HG03571 (cell line): Measurements from ENCODE around the gene TRPC4AP.

ENCODE experiments used
- ATAC-seq: cut with Tn5 transposase; IDR thresholded peaks from one replicate; pipeline ENCODE4 v1.9.1; 2021; ENCODE audit not compliant: unreplicated experiment

TRPC4AP gene

GRCh38 chr20:35018590-35019371 lies 73.8 kb downstream of the TRPC4AP start:
- no peak for ATAC-seq

DNA sequence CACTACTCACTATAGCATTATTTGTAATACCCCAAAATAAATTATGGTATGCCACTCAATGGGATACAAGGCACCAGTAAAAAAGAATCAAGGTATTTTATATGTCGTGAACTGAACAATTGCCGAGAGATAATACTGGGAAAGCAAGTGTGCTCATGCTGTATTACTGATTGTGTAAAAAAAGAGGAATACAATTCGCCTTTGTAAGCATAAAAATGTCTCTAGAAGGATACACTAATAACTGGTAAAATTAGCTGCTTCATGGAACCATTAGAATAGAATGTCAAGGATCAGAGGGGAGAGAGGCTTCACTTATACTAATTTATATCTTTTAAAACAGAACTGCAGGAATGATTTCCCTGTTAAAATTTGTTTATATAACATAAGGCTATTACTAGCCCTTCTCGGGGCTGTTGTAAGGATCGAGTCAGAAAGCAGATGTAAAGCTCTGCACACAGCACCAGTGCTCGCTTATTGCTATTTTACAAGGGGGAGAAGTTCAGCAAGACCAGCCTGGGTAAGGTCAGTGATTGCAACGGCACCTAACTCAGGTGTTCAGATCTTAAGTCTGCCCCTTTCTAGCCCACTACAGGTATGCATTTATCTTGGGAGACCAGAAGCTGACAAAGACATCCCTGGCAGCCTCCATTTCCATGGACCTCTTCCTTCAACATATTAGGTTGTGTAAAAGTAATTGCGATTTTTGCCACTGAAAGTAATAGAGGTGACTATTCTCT lies 75.3 kb downstream of the TRPC4AP start:
- ATAC-seq: no peak

GRCh38 chr20:35015863-35016193 lies 76.8 kb downstream of the TRPC4AP start:
- ATAC-seq: no peak

- ATAC-seq: no peak
Observed at GRCh38 chr20:35014537-35014936, 78.1 kb downstream of the TRPC4AP start.

DNA sequence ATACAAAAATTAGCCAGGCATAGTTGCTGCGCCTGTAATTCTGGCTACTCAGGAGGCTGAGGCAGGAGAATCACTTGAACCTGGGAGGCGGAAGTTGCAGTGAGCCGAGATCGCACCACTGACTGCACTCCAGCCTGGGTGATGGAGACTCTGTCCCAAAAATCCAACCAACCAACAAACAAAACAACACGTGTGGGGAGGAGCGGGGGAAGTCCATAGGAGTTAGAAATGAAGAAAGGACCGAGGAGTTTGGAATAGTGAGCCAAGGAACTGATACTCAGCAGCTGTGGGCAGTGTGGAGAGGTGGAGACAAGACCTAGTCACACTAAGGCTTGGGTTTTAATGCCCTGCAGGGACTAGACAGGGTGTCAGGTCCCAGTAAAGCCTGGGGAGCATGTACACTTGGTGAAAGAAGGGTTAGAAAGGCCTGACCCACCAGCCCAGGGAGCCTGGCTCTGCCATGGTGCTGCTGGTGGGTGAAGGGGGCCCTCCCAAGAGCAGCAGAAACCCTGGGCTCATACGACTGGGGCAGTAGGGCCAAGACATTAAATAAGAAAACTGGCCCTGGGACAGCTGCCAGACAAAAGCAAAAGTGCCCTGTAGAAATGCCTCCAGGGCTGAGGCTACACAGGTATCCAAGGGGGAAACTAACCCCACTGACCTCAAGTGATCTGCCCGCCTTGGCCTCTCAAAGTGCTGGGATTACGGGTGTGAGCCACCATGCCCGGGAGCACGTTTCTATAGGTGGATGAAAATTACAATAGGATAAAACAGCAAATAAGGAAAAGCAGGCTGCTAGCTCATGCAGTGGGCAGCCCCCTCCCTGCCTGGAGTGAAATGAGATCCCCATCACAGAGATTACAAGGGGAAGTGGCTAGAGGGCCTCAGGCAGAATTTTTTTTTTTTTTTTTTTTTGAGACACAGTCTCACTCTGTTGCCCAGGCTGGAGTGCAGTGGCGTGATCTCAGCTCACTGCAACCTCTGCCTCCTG lies 78.9 kb downstream of the TRPC4AP start:
- ATAC-seq: no peak

GRCh38 chr20:35012227-35013069 lies 80.2 kb downstream of the TRPC4AP start:
- no peak for ATAC-seq

- ATAC-seq: no peak
Observed at GRCh38 chr20:35011589-35012226, 80.9 kb downstream of the TRPC4AP start.

DNA sequence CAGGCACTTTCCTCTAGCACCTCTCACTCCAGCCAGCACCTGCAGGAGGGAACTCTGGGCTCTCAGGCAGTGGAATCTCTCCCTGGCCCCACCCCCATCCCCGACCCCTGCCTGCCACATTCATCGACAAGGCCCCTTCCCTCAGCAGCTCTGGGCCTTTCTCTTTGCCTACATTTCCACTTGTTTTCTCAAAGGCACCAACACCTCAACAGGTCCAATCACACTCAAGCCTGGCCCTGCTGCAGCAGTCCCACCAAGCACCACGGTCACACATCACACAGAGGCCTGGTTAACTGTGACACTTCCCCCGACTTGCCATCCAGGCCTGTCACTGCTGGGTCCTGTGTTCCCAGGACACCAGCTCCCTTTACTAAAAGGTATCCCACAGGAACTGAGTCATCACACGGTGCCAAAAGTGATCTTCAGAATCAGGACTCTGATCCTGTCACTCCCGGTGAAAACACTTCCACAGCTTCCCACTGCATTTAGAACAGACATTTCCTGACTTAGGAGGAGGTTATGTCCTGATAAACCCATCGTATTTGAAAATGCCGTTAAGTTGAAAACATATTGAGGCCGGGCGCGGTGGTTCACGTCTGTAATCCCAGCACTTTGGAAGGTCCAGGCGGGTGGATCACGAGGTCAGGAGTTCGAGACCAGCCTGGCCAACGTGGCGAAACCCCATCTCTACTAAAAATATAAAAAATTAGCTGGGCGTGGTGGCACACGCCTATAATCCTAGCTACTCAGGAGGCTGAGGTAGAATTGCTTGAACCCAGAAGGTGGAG lies 82.0 kb downstream of the TRPC4AP start:
- no peak for ATAC-seq

DNA sequence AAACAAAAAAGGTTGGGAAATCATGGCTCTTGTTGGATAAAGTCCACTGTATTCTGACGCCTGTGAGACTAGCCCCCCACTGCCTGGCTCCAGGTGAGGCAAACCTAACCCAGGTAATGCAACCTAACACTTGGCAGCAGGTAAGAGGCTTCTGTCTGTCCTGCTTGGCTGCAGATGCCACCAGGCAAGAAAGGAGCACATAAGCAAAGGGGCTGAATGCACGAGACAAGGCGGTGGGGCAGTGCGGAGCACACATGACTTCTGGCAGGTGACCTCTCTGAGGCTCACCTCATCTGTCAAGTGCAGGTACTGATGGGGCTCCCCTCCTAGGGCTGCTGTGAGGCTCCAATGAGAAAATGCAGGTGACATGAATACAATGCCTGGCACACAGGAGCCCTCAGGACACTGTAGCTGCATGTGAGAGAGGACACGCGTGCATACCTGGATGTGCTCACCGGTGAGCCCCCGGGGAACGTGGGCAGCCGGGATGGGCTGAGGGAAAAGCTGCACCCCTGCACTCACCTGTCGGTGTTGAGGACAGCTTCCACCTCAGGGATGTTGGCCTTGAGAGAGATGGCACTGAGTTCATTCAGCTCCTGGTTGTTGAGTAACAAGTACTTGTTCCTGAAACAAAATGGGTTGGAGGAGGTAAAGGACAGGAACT lies 82.8 kb downstream of the TRPC4AP start:
- ATAC-seq: no peak

GRCh38 chr20:35008411-35009342 lies 83.9 kb downstream of the TRPC4AP start:
- ATAC-seq: no peak

DNA sequence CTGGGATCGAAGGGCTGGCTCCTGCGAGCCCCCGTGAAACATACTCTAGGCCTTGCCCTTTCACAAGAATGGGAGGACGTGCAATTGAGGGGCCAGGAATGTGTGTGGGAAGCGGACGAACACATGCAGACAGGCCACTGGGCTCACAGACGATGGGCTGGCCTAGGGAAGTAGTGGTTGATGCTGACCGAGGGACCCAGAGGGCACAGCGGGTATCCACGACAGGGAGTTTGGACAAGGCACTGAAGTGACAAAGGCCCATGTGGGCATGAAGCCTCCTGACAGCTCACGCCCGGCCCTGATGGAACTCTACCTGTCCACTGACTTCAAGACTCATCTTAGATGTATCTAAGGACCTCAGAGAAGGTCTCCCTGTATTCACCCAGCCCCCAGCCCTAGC lies 84.7 kb downstream of the TRPC4AP start:
- no peak for ATAC-seq

- ATAC-seq: no peak
Observed at GRCh38 chr20:35007413-35007812, 85.2 kb downstream of the TRPC4AP start.

GRCh38 chr20:35006531-35006971 lies 86.1 kb downstream of the TRPC4AP start:
- no peak for ATAC-seq

DNA sequence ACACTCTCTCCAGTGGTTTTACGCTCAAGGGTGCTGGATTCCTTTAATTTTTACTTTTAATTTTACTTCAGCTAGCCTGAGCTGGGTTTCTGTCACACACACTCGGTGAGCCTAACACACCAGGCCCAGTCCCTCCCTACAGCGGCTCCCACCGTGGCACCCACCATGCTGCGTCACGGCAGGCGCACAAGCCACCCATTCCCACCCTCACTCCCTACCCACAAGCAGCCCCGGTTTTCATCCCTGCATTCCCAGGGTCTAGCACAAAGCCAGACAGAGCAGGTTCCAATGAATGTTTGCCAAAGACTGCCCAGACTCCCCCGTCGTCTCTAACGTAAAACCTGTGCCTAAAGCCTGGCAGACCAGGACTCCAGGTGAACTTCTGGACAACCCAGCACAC lies 86.6 kb downstream of the TRPC4AP start:
- no peak for ATAC-seq

GRCh38 chr20:35005463-35005961 lies 87.1 kb downstream of the TRPC4AP start:
- no peak for ATAC-seq

DNA sequence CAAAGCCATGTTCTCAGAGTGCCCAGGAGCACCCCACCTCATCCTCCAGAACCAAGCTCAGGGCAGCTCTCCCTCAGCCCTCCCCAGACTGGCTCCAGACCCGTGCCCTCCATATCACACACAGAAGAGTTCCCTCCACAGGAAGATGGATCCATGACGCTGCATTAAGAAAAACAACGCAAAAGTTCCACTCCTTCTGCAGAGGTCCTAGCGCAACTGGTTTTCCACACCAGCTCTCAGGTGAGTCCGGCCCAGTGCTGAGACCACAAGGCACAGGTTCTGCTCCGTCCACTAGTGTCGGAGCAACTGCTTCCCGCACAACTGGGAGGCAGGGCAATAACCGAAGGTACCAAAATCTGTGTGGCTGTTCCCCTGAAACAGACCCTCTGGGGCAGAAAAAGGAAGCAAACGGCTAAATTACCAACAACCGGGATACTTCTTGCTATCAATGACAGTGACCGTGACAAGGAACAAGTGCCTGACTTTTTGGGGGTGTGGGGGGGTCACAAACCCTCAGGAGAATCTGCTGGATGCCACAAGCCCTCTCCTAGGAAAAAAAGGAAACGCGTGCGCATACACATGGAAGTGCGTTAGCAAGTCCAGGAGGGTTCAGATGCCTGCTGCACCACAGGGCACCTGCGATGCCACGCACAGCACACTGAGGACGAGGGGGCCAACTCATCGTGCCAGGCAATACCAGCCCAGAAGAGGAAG lies 87.7 kb downstream of the TRPC4AP start:
- no peak for ATAC-seq
